Mammary epithelial cell (primary cell): ENCODE results near the gene FOXQ1.

Source experiments
- CTCF ChIP-seq, 2 donors: IDR thresholded peaks in 1 of 2; conservative IDR thresholded peaks in 1 of 2; 2 replicates each; pipeline ENCODE4 v1.5.1; 2011 to 2012; ENCODE audit warnings: inconsistent platforms in 2 of 2, low read length in 2 of 2, mild to moderate bottlenecking in 2 of 2, control low read depth in 1 of 2, low read depth in 1 of 2; ENCODE audit not compliant: insufficient read depth in 1 of 2; ENCODE audit errors: extremely low read depth in 1 of 2
- EZH2 ChIP-seq: IDR thresholded peaks from 2 replicates; pipeline ENCODE4 v1.6.1; 2012; ENCODE audit warnings: low read length, inconsistent platforms, borderline replicate concordance

GRCh38 chr6:1291381-1291780 is 20.5 kb upstream of the FOXQ1 start:
- no peak for TF ChIP-seq CTCF (conservative IDR thresholded peaks at IDR 0.05 in 1 of 2, IDR thresholded peaks at IDR 0.05 in 1 of 2; ENCODE audit: extremely low read depth in 1 of 2, insufficient read depth in 1 of 2, low read depth in 1 of 2, low read length in 2 of 2)
- no peak for TF ChIP-seq EZH2
